T-helper 1 cell treated with Interleukin-12 subunit alpha and Interleukin-12 subunit beta and Interleukin-4 antibody, amounts not matched to agents 30 μg/mL and 1 μg/mL, for 36 hours (primary cell): ENCODE data around the gene ACER1.
"Not testable (repeated sequence)": the region's sequence is repeated elsewhere in the genome, so short reads cannot be mapped to it uniquely, and the experiment has no call there.

Source experiments
- H3K27ac Mint-ChIP-seq: one replicate; pipeline ENCODE4 v1.8.0; 2021; ENCODE audit warnings: mild to moderate bottlenecking, mixed read lengths
- H3K27me3 Mint-ChIP-seq: one replicate; pipeline ENCODE4 v1.8.0; 2021; ENCODE audit warnings: low read depth, mixed read lengths
- H3K36me3 Mint-ChIP-seq: one replicate; pipeline ENCODE4 v1.8.0; 2021; ENCODE audit warnings: low read depth, mixed read lengths
- H3K4me1 Mint-ChIP-seq: one replicate; pipeline ENCODE4 v1.8.0; 2021; ENCODE audit warnings: low read depth, mixed read lengths
- H3K4me3 Mint-ChIP-seq: one replicate; pipeline ENCODE4 v1.8.0; 2021; ENCODE audit warnings: mild to moderate bottlenecking, moderate library complexity, mixed read lengths
- H3K9me3 Mint-ChIP-seq: one replicate; pipeline ENCODE4 v1.8.0; 2021; ENCODE audit warnings: mixed read lengths

ACER1 gene

GRCh38 chr19:6362351-6362801 lies 29.0 kb upstream of the ACER1 start:
- no peaks in the 10 kb centered on the region for H3K9me3 Mint-ChIP-seq
- peak overlapping the region; percentile 99 for H3K4me3 Mint-ChIP-seq
- peak overlapping the region; percentile 99 for H3K27ac Mint-ChIP-seq
- peaks cover 6% of the 10 kb centered on the region for H3K4me1 Mint-ChIP-seq
- H3K36me3 Mint-ChIP-seq: peaks cover 28% of the 10 kb centered on the region
- no peaks in the 10 kb centered on the region for H3K27me3 Mint-ChIP-seq

GRCh38 chr19:6362027-6362350 lies 28.6 kb upstream of the ACER1 start:
- no peaks in the 10 kb centered on the region for H3K27me3 Mint-ChIP-seq
- H3K4me1 Mint-ChIP-seq: peaks cover 6% of the 10 kb centered on the region
- H3K36me3 Mint-ChIP-seq: peaks cover 26% of the 10 kb centered on the region
- H3K4me3 Mint-ChIP-seq: peak overlapping the region; percentile 99
- H3K27ac Mint-ChIP-seq: peak overlapping the region; percentile 99
- H3K9me3 Mint-ChIP-seq: no peaks in the 10 kb centered on the region

- not testable (repeated sequence) for H3K9me3 Mint-ChIP-seq, H3K4me1 Mint-ChIP-seq, H3K27me3 Mint-ChIP-seq
- peak overlapping the region; percentile 51 for H3K4me3 Mint-ChIP-seq
- peak overlapping the region; percentile 89 for H3K27ac Mint-ChIP-seq
- peaks cover 21% of the 10 kb centered on the region for H3K36me3 Mint-ChIP-seq
These were observed 27.4 kb upstream of the ACER1 start for GRCh38 chr19:6360857-6361216.

DNA sequence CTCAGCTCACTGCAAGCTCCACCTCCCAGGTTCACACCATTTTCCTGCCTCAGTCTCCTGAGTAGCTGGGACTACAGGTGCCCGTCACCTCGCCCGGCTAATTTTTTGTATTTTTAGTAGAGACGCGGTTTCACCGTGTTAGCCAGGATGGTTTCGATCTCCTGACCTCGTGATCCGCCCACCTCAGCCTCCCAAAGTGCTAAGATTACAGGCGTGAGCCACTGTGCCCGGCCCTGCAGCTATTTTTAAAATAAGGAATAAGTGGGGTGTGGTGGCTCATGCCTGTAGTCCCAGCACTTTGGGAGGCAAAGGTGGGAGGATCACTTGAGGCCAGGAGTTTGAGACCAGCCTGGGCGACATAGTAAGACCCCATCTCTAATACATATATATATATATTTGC lies 27.0 kb upstream of the ACER1 start:
- not testable (repeated sequence) for H3K4me3 Mint-ChIP-seq, H3K27me3 Mint-ChIP-seq, H3K4me1 Mint-ChIP-seq, H3K9me3 Mint-ChIP-seq, H3K27ac Mint-ChIP-seq
- peaks cover 20% of the 10 kb centered on the region for H3K36me3 Mint-ChIP-seq

DNA sequence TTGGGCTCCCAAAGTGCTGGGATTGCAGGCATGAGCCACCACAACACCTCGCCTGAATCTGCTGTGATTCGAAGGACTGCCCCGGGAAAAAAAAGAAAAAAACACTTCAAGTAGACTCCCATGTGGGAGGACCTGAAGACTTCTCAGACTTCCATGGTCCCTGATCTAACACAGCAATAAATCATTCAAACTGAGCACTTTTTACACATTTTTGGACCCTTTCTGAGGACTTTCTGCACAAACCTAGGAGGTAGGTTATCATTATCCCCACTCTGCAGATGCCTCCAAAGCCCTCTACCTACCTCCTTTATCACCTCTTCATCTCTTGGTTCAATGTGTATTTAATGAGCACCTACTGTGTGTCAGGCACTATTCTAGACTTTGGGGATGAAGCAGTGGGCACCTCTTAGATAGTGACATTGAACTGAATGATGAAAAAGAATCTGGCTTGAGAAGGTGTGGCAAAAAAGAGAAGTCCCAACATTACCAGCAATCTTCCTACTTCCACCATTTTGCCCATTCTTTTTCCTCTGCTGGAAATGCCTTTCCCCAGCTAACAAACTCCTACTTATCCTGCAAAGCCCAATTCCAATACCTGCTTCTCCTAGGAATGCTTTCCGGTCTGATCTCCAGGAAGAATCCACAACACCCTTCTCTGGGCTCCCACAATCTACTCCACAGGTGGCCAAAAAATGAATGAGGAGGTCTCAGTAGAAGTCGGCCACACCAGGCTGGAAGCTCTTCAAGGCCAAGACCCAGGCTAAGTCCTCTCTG lies 26.3 kb upstream of the ACER1 start:
- Mint-ChIP-seq H3K4me1 (peaks cover 6% of the 10 kb centered on the region), H3K27me3 (no peaks in the 10 kb centered on the region), H3K36me3 (peaks cover 15% of the 10 kb centered on the region), H3K4me3 (no peak overlapping the region), H3K9me3 (no peaks in the 10 kb centered on the region), H3K27ac (peak overlapping the region; percentile 6)

GRCh38 chr19:6358003-6358402 lies 24.6 kb upstream of the ACER1 start:
- Mint-ChIP-seq H3K27ac (no peak overlapping the region), H3K4me3 (no peak overlapping the region), H3K36me3 (peaks cover 8% of the 10 kb centered on the region), H3K27me3 (no peaks in the 10 kb centered on the region), H3K4me1 (peaks cover 3% of the 10 kb centered on the region), H3K9me3 (no peaks in the 10 kb centered on the region)

- H3K36me3 Mint-ChIP-seq: peaks cover 6% of the 10 kb centered on the region
These were observed 23.8 kb upstream of the ACER1 start for GRCh38 chr19:6357174-6357573.

GRCh38 chr19:6355321-6356040 lies 22.1 kb upstream of the ACER1 start:
- H3K36me3 Mint-ChIP-seq, H3K27ac Mint-ChIP-seq, H3K4me1 Mint-ChIP-seq, H3K9me3 Mint-ChIP-seq, H3K27me3 Mint-ChIP-seq, H3K4me3 Mint-ChIP-seq: not testable (repeated sequence)

More at GRCh38 chr19:6357174-6357573, 23.8 kb upstream of the ACER1 start:
- no peaks in the 10 kb centered on the region for H3K9me3 Mint-ChIP-seq
- H3K27ac Mint-ChIP-seq: no peak overlapping the region
- no peaks in the 10 kb centered on the region for H3K27me3 Mint-ChIP-seq
- no peak overlapping the region for H3K4me3 Mint-ChIP-seq
- no peaks in the 10 kb centered on the region for H3K4me1 Mint-ChIP-seq

DNA sequence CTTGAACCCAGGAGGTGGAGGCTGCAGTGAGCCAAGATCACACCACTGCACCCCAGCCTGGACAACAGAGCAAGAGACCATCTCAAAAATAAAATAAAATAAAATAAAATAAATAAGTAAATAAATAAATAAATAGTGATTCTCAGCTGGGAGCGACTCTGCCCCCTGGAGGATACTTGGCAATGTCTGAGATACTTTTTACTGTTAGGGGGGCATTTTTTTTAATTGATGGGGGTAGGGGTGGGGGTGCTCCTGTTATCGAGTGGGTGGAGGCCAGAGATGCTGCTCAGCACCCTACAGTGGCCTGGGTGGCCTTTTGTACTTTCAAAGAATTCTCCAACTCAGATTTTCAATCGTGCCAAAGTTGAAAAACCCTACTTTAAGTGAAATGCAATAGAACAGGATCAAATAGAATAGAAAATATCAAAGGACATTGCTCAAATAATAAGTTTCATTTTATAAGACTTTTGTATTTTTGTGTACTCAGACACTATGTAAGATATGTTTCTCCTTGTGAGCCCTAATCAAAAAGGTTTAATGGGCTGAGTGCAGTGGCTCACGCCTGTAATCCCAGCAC lies 20.8 kb upstream of the ACER1 start:
- no peaks in the 10 kb centered on the region for H3K9me3 Mint-ChIP-seq
- no peaks in the 10 kb centered on the region for H3K27me3 Mint-ChIP-seq
- no peak overlapping the region for H3K4me3 Mint-ChIP-seq
- H3K36me3 Mint-ChIP-seq: peaks cover 3% of the 10 kb centered on the region
- no peaks in the 10 kb centered on the region for H3K4me1 Mint-ChIP-seq
- no peak overlapping the region for H3K27ac Mint-ChIP-seq

GRCh38 chr19:6352381-6353165 lies 19.2 kb upstream of the ACER1 start:
- Mint-ChIP-seq H3K9me3 (no peaks in the 10 kb centered on the region), H3K27ac (no peak overlapping the region), H3K4me1 (no peaks in the 10 kb centered on the region), H3K36me3 (peaks cover 3% of the 10 kb centered on the region), H3K27me3 (no peaks in the 10 kb centered on the region), H3K4me3 (no peak overlapping the region)

GRCh38 chr19:6350688-6351087 lies 17.3 kb upstream of the ACER1 start:
- Mint-ChIP-seq H3K36me3 (peaks cover 3% of the 10 kb centered on the region), H3K4me1 (no peaks in the 10 kb centered on the region), H3K4me3 (no peak overlapping the region), H3K27me3 (no peaks in the 10 kb centered on the region), H3K9me3 (no peaks in the 10 kb centered on the region), H3K27ac (no peak overlapping the region)

DNA sequence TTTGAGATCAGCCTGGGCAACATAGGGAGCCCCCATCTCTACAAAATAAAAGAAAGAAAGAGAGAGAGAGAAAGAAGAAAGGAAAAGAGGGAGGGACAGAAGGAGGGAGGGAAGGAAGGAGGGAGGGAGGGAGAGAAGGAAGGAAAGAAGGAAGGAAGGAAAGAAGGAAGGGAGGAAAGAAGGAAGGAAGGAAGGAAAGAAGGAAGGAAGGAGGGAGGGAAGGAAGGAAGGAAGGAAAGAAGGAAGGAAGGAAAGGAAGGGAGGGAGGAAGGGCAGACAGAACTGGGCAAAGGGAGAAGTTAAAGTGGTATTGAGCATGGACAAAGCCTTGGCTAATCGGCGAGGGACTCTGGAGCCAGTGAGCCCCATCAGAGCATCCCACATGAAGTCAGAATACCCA lies 15.9 kb upstream of the ACER1 start:
- H3K27ac Mint-ChIP-seq, H3K36me3 Mint-ChIP-seq, H3K4me1 Mint-ChIP-seq, H3K9me3 Mint-ChIP-seq, H3K4me3 Mint-ChIP-seq, H3K27me3 Mint-ChIP-seq: not testable (repeated sequence)

GRCh38 chr19:6343462-6343861 lies 10.1 kb upstream of the ACER1 start:
- Mint-ChIP-seq H3K36me3 (no peaks in the 10 kb centered on the region), H3K9me3 (peaks cover 3% of the 10 kb centered on the region), H3K27me3 (no peaks in the 10 kb centered on the region), H3K4me1 (no peaks in the 10 kb centered on the region), H3K27ac (no peak overlapping the region), H3K4me3 (no peak overlapping the region)

DNA sequence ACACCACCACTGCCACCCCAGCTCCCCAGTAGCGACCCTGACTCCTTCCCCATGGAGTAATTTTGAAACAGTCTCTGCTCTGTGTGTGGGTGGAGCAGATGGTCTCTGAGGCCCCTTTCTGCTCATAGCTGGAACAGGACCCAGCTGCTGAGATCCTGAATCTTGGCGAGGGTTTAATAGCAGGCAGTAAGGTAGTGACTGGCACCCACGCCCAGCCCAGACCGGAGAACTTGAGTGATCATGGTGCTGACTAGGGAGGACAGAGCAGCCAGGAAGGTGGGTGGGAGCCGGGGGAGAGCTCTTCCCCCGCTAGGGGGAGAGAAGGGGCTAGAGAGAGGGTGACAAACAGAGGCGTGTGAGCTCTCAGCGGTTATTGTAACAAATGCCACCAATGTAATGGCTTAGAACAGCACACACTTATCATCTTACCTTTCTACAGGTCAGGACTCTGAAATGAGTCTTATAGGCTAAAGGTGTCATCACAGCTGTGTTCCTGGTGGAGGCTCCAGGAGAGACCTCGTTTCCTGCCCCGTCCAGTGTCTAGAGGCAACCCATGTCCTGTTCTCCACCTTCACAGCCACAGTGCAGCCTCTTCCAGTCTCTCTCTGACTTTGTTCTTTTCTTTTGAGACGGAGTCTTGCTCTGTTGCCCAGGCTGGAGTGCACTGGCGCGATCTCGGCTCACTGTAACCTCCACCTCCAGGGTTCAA lies 7.2 kb upstream of the ACER1 start:
- Mint-ChIP-seq H3K4me3 (no peak overlapping the region), H3K4me1 (no peaks in the 10 kb centered on the region), H3K27me3 (no peaks in the 10 kb centered on the region), H3K36me3 (no peaks in the 10 kb centered on the region), H3K9me3 (peaks cover 3% of the 10 kb centered on the region), H3K27ac (no peak overlapping the region)
